Activated gamma-delta T cell (primary cell): ENCODE results near the gene GALNT10.

Experiments
- DNase-seq: peaks from one replicate; lab custom pipeline; 2025; lab: John Stamatoyannopoulos, UW

The GALNT10 gene

DNA sequence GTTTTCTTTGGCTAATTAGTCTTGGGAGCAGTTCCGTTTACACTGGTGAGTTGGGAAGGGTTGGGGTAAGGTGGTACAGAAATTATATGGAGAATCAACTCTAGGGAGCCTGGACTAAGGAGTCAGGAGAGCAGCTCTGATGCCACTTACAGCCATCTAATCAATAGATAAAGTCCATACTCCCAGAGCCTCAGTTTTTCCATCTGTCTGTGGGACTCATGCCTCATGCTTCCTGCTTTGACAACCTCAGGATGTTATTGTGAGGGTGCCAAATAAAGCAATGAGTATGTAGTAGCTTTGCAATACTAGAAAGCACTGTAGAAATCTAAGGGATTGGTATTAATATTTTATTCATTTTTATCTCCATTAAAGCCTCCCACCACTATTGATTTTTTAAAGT lies 105.0 kb downstream of the GALNT10 start:
- no peak for DNase-seq

GRCh38 chr5:154296525-154297159 lies 106.1 kb downstream of the GALNT10 start:
- DNase-seq = no peak

GRCh38 chr5:154298065-154298464 lies 107.5 kb downstream of the GALNT10 start:
- no peak for DNase-seq

- DNase-seq = no peak
Observed at GRCh38 chr5:154300207-154300883, 109.8 kb downstream of the GALNT10 start.

DNA sequence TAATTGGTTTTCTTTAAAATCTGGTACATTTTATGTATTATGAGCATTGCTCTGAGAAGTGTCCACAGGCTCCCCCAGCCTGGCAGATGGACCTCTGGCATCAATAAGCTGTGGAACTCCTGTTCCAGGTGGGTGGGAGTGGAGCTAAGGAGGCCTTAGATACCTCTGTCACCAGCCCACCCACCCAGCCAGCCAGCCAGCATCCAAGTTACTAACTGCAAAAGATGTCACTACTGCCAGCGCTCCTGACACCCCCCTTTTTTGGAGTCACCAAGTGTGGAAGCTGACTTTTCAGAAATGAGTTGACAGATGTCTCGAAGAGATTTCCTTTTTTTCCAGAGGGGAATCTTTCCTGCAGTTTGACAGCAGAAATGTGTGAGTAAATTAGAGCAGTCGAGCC lies 111.2 kb downstream of the GALNT10 start:
- no peak for DNase-seq

DNA sequence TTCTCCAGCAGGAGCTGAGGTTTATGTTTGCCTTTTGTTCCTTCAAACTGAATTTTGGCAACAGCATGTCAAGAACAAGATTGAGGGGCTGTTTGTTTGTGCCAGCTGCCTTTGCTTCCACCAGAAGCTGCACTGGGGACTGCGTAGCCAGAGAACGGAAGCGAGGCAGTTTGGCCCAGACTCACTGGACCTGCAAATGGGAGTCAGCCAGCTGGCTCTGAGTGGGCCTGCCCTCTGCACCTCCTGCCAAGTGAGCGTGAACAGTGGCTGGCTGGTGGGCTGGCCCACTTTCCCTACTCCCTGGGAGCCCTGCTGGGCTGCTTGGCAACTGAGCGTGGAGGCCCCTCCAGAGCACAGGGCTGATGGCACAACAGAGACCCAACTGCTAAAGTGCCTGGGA lies 111.6 kb downstream of the GALNT10 start:
- DNase-seq = no peak

GRCh38 chr5:154303133-154303532 lies 112.6 kb downstream of the GALNT10 start:
- DNase-seq = no peak

- no peak for DNase-seq
Observed at GRCh38 chr5:154308443-154309370, 118.2 kb downstream of the GALNT10 start.

GRCh38 chr5:154309371-154309745 lies 118.8 kb downstream of the GALNT10 start:
- DNase-seq = no peak

GRCh38 chr5:154309805-154310204 lies 119.3 kb downstream of the GALNT10 start:
- DNase-seq = no peak

- no peak for DNase-seq
Observed at GRCh38 chr5:154311362-154311761, 120.8 kb downstream of the GALNT10 start.

GRCh38 chr5:154312000-154312399 lies 121.5 kb downstream of the GALNT10 start:
- no peak for DNase-seq

DNA sequence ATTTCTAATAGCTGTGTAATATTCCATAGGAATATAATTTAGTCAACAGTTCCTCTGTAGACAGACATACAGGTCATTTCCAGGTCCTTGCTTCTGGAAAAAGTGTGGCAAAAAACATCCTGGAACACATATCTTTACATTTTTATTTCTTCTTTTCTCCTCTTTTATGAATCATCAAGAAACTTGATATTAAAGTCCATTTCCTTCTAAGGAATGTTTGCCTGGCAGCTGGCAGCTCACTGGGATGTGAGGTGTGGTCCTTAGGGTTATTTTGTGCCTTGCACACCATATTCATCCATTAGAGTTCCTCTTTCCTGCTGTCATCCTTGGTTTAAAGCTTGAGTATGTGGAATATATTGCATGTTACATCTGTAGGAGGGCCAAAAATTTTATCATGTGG lies 122.0 kb downstream of the GALNT10 start:
- no peak for DNase-seq

- DNase-seq = no peak
Observed at GRCh38 chr5:154313360-154314017, 123.0 kb downstream of the GALNT10 start.

- no peak for DNase-seq
Observed at GRCh38 chr5:154315196-154315595, 124.7 kb downstream of the GALNT10 start.

GRCh38 chr5:154315756-154316155 lies 125.2 kb downstream of the GALNT10 start:
- no peak for DNase-seq

DNA sequence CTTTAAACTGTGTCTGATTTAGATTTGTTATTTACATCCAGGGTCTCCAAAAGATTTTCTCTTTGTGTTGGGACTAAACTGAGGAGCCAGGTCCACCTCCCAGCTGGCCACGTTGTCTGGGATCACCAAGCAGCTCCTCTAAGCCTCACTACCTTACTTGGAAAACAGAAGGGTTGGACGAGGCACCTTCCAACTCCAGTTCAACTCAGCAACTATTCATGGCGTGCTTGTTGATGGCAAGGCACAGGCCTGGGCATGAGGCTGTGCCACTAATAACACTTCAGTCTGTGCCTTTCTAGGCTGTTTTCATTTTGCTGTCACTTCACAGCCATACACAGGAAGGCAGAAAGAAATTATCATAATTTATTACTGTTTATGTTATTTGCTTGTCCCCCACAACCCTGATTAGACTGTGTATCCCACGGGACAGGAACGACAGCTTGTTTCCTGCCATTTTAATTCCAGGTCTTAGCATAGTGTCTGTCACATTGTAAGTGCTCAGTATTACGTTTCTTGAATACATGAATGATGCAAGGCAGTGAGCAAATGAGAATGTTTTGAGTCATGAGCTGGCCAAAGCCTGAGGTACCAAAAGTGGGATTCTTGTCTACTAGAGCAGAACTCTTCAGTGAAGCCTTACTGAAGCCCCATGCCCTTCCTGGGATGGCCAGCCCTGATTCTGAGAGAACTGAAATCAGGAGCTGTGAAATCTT lies 125.8 kb downstream of the GALNT10 start:
- no peak for DNase-seq

DNA sequence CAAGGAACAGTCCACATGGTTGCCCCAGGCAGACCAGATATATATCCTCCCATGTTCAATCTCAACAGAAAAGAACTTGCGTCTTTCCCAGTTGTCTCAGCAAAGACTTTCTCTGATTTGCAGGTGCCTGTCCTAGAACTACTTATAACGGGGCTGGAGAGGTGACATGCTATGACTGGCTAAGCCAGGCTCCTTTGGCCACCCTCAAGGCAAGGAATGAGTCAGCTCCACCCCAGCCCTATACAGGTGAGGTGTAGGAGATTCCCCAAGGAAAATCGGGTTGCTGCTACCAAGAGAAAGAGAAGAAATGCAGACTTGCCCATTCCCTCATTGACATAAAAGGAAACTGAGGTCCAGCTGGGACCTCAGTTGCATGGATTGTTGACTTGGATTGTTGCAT lies 127.4 kb downstream of the GALNT10 start:
- no peak for DNase-seq

DNA sequence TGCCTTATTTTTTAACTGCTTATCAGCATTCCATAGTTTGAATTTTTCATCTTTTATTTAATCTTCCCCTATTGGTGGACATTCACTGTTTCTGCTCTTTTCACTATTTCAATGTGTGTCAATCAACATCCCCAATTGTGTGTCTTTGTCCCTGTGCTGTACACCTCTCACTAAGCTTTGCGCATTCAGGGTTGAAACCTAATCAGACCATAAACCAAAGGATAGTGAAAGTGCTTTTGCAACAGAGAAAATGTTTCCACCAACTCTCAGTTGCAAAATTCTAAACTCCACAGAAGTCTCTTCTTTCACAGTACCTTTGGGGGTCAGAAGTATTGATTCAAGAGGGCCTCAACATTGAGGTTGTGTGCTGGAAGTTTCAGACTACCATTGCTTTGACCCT lies 128.2 kb downstream of the GALNT10 start:
- DNase-seq = no peak

DNA sequence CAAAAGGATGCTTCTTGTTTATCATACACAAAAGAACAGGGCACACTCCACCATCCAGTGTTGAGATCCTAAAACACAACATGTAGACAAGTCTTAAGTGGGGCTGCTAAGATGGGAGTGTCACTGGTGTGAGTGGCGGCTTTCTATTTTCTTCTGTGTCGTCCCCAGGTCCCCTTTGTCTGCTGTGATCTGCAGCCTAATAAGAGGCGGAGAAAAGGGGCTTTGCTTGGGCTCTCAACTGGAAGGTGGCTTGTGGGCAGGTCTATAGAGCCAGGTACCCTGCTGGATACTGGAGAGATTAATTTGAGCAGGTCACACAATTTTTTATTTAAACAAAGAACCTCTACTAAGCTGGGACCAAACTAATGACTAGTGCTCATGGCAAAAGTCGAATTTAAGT lies 129.2 kb downstream of the GALNT10 start:
- DNase-seq = no peak

GRCh38 chr5:154320224-154321089 lies 129.9 kb downstream of the GALNT10 start:
- no peak for DNase-seq
